H1 (cell line): Measurements from ENCODE around the gene OLA1. TPM values are rescaled to one million over a fixed set of nuclear protein-coding genes. Genes with fewer than 3 reads are reported as not detected.

ENCODE experiments used
- ASH2L ChIP-seq: fragments of 200-600, 300-600 bp; sonication (generic); IDR thresholded peaks from one replicate; pipeline ENCODE4 v1.7.1; 2017; ENCODE audit warnings: low read length
- CEBPB ChIP-seq: IDR thresholded peaks from 2 replicates; pipeline ENCODE4 v1.6.1; 2012; ENCODE audit warnings: low read depth, low read length
- GABPA ChIP-seq: IDR thresholded peaks from 2 replicates; pipeline ENCODE4 v1.6.1; 2011; ENCODE audit warnings: mild to moderate bottlenecking, low read length, moderate library complexity, borderline replicate concordance; ENCODE audit not compliant: insufficient read depth
- NANOG ChIP-seq: IDR thresholded peaks from 2 replicates; pipeline ENCODE4 v1.6.1; 2011; ENCODE audit warnings: low read length, low read depth, mild to moderate bottlenecking, inconsistent platforms; ENCODE audit not compliant: insufficient read depth, poor library complexity, severe bottlenecking
- PHF8 ChIP-seq: fragments of 200-600 bp; sonication (generic); conservative IDR thresholded peaks from 2 replicates; pipeline ENCODE4 v1.7.1; 2012; ENCODE audit warnings: low read depth, mild to moderate bottlenecking, inconsistent platforms, low read length, moderate library complexity
- POLR2A ChIP-seq, 2 experiments: IDR thresholded peaks; 1 replicate in 1 of 2; 2 replicates in 1 of 2; pipeline ENCODE4 v1.6.1; 2011; ENCODE audit warnings: low read depth in 2 of 2, low read length in 2 of 2, mild to moderate bottlenecking in 2 of 2; ENCODE audit errors: control extremely low read depth in 1 of 2
- SAP30 ChIP-seq: fragments of 300-600 bp; sonication (generic); IDR thresholded peaks from 2 replicates; pipeline ENCODE4 v1.7.1; 2012; ENCODE audit warnings: low read length, moderate library complexity, mild to moderate bottlenecking, inconsistent platforms; ENCODE audit not compliant: insufficient read depth, insufficient replicate concordance
- SP1 ChIP-seq: IDR thresholded peaks from 2 replicates; pipeline ENCODE4 v1.6.1; 2011; ENCODE audit warnings: low read depth, low read length
- TAF7 ChIP-seq: optimal IDR thresholded peaks from 2 replicates; pipeline ENCODE3; 2011; ENCODE audit warnings: low read depth, mild to moderate bottlenecking, inconsistent platforms, low read length, moderate library complexity, borderline replicate concordance
- YY1 ChIP-seq: IDR thresholded peaks from 2 replicates; pipeline ENCODE4 v1.6.1; 2011; ENCODE audit warnings: low read depth, mild to moderate bottlenecking, low read length
- ZNF274 ChIP-seq: IDR thresholded peaks from 2 replicates; pipeline ENCODE4 v1.7.0; 2012; ENCODE audit warnings: low read length, borderline replicate concordance; ENCODE audit errors: extremely low read depth
- polyA plus RNA-seq, 7 experiments: library from polyadenylated mRNA; depleted of rRNA in 3 of 7; stranded (reverse) in 5 of 7; unstranded in 2 of 7; fragments of >200 nt in 5 of 7; fragments of 200-250 nt in 2 of 7; gene quantifications; 1 replicate in 5 of 7; 2 replicates in 1 of 7; 4 replicates in 1 of 7; pipeline versions ENCODE4 v1.2.1 to v1.2.3, GENCODE V29; 2011 to 2013; ENCODE audit warnings: missing spikeins in 2 of 7, mixed read lengths in 2 of 7
- total RNA-seq: library from RNA; stranded (reverse); fragmentation: NEBNext Ultra II Directional; extraction: Animal tissue kit (Norgen Biotek cat#: 25700); gene quantifications from 2 replicates; pipeline ENCODE4 v1.2.1, GENCODE V29; 2021
- TF ChIP-seq, protein P1 (sequence below): fragments of 300-600 bp; sonication (generic); IDR thresholded peaks from 2 replicates; pipeline ENCODE4 v1.7.1; 2012; ENCODE audit warnings: low read length, moderate library complexity, mild to moderate bottlenecking, inconsistent platforms; ENCODE audit not compliant: insufficient replicate concordance

Gene OLA1
- total and polyA plus RNA-seq, 2 of the 8 experiments (the other 6 are each of a cell fraction or from before 2014, with no cell fraction given) = 39.3 to 158 TPM

DNA sequence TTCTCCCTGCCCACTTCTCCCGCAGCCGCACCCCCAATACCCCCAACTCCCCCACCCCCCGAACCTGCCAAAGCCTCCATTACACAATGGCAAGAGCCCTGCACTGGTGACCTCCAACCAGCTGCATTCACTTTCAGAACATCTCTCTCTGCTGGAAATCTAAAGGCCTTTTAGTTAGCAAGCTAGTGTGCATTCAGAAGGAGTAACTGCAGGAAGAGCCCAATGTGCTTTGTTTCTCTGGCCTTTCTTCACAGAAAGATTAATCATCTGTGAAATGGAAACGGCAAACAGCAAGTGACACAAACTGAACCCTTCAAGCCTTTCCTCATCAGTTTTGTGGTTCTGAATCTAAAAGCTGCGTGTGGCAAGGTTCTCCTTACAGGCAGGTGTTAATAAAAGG is 124.2 kb downstream of the OLA1 start (continued):
- TF ChIP-seq, protein P1, sequence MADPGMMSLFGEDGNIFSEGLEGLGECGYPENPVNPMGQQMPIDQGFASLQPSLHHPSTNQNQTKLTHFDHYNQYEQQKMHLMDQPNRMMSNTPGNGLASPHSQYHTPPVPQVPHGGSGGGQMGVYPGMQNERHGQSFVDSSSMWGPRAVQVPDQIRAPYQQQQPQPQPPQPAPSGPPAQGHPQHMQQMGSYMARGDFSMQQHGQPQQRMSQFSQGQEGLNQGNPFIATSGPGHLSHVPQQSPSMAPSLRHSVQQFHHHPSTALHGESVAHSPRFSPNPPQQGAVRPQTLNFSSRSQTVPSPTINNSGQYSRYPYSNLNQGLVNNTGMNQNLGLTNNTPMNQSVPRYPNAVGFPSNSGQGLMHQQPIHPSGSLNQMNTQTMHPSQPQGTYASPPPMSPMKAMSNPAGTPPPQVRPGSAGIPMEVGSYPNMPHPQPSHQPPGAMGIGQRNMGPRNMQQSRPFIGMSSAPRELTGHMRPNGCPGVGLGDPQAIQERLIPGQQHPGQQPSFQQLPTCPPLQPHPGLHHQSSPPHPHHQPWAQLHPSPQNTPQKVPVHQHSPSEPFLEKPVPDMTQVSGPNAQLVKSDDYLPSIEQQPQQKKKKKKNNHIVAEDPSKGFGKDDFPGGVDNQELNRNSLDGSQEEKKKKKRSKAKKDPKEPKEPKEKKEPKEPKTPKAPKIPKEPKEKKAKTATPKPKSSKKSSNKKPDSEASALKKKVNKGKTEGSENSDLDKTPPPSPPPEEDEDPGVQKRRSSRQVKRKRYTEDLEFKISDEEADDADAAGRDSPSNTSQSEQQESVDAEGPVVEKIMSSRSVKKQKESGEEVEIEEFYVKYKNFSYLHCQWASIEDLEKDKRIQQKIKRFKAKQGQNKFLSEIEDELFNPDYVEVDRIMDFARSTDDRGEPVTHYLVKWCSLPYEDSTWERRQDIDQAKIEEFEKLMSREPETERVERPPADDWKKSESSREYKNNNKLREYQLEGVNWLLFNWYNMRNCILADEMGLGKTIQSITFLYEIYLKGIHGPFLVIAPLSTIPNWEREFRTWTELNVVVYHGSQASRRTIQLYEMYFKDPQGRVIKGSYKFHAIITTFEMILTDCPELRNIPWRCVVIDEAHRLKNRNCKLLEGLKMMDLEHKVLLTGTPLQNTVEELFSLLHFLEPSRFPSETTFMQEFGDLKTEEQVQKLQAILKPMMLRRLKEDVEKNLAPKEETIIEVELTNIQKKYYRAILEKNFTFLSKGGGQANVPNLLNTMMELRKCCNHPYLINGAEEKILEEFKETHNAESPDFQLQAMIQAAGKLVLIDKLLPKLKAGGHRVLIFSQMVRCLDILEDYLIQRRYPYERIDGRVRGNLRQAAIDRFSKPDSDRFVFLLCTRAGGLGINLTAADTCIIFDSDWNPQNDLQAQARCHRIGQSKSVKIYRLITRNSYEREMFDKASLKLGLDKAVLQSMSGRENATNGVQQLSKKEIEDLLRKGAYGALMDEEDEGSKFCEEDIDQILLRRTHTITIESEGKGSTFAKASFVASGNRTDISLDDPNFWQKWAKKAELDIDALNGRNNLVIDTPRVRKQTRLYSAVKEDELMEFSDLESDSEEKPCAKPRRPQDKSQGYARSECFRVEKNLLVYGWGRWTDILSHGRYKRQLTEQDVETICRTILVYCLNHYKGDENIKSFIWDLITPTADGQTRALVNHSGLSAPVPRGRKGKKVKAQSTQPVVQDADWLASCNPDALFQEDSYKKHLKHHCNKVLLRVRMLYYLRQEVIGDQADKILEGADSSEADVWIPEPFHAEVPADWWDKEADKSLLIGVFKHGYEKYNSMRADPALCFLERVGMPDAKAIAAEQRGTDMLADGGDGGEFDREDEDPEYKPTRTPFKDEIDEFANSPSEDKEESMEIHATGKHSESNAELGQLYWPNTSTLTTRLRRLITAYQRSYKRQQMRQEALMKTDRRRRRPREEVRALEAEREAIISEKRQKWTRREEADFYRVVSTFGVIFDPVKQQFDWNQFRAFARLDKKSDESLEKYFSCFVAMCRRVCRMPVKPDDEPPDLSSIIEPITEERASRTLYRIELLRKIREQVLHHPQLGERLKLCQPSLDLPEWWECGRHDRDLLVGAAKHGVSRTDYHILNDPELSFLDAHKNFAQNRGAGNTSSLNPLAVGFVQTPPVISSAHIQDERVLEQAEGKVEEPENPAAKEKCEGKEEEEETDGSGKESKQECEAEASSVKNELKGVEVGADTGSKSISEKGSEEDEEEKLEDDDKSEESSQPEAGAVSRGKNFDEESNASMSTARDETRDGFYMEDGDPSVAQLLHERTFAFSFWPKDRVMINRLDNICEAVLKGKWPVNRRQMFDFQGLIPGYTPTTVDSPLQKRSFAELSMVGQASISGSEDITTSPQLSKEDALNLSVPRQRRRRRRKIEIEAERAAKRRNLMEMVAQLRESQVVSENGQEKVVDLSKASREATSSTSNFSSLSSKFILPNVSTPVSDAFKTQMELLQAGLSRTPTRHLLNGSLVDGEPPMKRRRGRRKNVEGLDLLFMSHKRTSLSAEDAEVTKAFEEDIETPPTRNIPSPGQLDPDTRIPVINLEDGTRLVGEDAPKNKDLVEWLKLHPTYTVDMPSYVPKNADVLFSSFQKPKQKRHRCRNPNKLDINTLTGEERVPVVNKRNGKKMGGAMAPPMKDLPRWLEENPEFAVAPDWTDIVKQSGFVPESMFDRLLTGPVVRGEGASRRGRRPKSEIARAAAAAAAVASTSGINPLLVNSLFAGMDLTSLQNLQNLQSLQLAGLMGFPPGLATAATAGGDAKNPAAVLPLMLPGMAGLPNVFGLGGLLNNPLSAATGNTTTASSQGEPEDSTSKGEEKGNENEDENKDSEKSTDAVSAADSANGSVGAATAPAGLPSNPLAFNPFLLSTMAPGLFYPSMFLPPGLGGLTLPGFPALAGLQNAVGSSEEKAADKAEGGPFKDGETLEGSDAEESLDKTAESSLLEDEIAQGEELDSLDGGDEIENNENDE = peak; percentile 80
- TF ChIP-seq POLR2A (IDR thresholded peaks at IDR 0.05; ENCODE audit: control extremely low read depth in 1 of 2, low read depth in 2 of 2, low read length in 2 of 2) (peak in 1 of 2 experiments; percentile 27; a peak in 1 of 3 replicates), ZNF274 (no peak), CEBPB (peak; percentile 45), GABPA (no peak), TAF7 (no peak), ASH2L (peak; percentile 47), NANOG (peak; percentile 14), SAP30 (no peak), PHF8 (no peak), YY1 (0 out of 2 replicates have a peak, but pooled peaks have one; percentile 57), SP1 (0 out of 2 replicates have a peak, but pooled peaks have one; percentile 27)
